K562 treated with DMSO at 1 percent for 48 hours (cell line): ENCODE data around the gene CFAP119. TPM values are rescaled to one million over a fixed set of nuclear protein-coding genes. Genes with fewer than 3 reads are reported as not detected.

ENCODE experiments used
- total RNA-seq: library from RNA; unstranded; fragments of 300-600 nt; gene quantifications from 2 replicates; pipeline ENCODE4 v1.2.3, GENCODE V29; 2022; ENCODE audit warnings: low replicate concordance; ENCODE audit errors: extremely low read depth

CFAP119 gene
- total RNA-seq, result not detected in 2 replicates

GRCh38 chr16:30761928-30762902 is at the start of gene CFAP119, which contains the start of gene RNF40:
TSS of gene CFAP119 (minus strand) at chr16:30762062. CDS start at chr16:30761748, 314 bp downstream.
TSS of gene RNF40 (plus strand) at chr16:30762322. CDS start at chr16:30762546, 224 bp downstream.

GRCh38 chr16:30786936-30787612 is 25.2 kb upstream of the CFAP119 start, which contains the start of gene ZNF629:
TSS of gene ZNF629 (minus strand) at chr16:30787205. CDS start at chr16:30784482, 2,723 bp downstream.

GRCh38 chr16:30747799-30748633 is 13.8 kb downstream of the CFAP119 start, which contains the start of gene PHKG2:
TSS of gene PHKG2 (plus strand) at chr16:30748425. CDS start at chr16:30748821, 396 bp downstream.

Other genes starting within 250 kb of the CFAP119 start
- not detected in 2 replicates for gene ZNF768, start 235.5 kb downstream of the CFAP119 start, total RNA-seq
- not detected in 2 replicates for gene ZNF747, start 227.2 kb downstream of the CFAP119 start, total RNA-seq
- gene ZNF764, start 203.7 kb downstream of the CFAP119 start, total RNA-seq, result not detected in 2 replicates
- gene ZNF688, start 190.3 kb downstream of the CFAP119 start, total RNA-seq, result not detected in 2 replicates
- gene ZNF785, start 176.4 kb downstream of the CFAP119 start, total RNA-seq, result not detected in 2 replicates
- gene ZNF689, start 151.7 kb downstream of the CFAP119 start, total RNA-seq, result not detected in 2 replicates
- gene PRR14, start 111.1 kb downstream of the CFAP119 start, total RNA-seq, result not detected in 2 replicates
- not detected in 2 replicates for gene FBRS, start 103.6 kb downstream of the CFAP119 start, total RNA-seq
- gene SRCAP, start 62.9 kb downstream of the CFAP119 start, total RNA-seq, result not detected in 2 replicates
- gene PHKG2, start 13.6 kb downstream of the CFAP119 start, total RNA-seq, result not detected in 2 replicates
- not detected in 2 replicates for gene RNF40, start 260 bp upstream of the CFAP119 start, total RNA-seq
- gene ZNF629, start 25.1 kb upstream of the CFAP119 start, total RNA-seq, result not detected in 2 replicates
- not detected in 2 replicates for gene BCL7C, start 132.0 kb upstream of the CFAP119 start, total RNA-seq
- gene CTF1, start 134.6 kb upstream of the CFAP119 start, total RNA-seq, result not detected in 2 replicates
- gene FBXL19, start 161.5 kb upstream of the CFAP119 start, total RNA-seq, result not detected in 2 replicates
- gene ORAI3, start 187.0 kb upstream of the CFAP119 start, total RNA-seq, result not detected in 2 replicates
- gene SETD1A, start 195.7 kb upstream of the CFAP119 start, total RNA-seq, result not detected in 2 replicates
- gene HSD3B7, start 223.1 kb upstream of the CFAP119 start, total RNA-seq, result not detected in 2 replicates
- not detected in 2 replicates for gene STX1B, start 248.6 kb upstream of the CFAP119 start, total RNA-seq